ENCODE data around the gene SCPEP1.
"Not testable (repeated sequence)": the region's sequence is repeated elsewhere in the genome, so short reads cannot be mapped to it uniquely, and the experiment has no call there.

SCPEP1 gene

DNA sequence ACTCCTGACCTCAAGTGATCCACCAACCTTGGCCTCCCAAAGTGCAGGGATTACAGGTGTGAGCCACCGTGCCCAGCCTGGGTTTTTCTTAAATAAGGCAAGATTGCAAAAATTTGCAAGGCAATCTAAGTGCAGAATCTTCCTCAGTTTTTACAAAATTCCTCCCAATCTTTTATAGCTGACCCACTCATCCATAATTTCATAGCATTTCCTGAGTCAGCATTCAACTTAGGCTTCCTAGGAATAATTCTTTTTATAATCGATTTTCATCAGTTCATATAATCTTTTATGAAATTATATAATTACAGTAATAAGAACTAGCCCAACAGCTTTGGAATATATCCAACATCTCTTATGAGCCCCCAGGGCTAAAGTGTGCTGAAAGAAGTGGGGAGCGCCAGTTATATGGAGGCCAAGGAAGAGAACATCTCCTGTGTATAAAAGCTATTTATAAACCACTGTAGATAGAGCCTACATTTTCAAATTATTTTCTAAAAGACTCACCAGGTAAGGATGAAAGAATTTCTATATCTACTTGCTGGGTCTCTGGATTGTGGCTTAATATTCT, 31.9 kb upstream of the SCPEP1 start:
- Histone ChIP-seq H3K4me3 (no peak overlapping the region), H3K27ac (no peak overlapping the region)
- TF ChIP-seq, protein P1, sequence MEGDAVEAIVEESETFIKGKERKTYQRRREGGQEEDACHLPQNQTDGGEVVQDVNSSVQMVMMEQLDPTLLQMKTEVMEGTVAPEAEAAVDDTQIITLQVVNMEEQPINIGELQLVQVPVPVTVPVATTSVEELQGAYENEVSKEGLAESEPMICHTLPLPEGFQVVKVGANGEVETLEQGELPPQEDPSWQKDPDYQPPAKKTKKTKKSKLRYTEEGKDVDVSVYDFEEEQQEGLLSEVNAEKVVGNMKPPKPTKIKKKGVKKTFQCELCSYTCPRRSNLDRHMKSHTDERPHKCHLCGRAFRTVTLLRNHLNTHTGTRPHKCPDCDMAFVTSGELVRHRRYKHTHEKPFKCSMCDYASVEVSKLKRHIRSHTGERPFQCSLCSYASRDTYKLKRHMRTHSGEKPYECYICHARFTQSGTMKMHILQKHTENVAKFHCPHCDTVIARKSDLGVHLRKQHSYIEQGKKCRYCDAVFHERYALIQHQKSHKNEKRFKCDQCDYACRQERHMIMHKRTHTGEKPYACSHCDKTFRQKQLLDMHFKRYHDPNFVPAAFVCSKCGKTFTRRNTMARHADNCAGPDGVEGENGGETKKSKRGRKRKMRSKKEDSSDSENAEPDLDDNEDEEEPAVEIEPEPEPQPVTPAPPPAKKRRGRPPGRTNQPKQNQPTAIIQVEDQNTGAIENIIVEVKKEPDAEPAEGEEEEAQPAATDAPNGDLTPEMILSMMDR (IDR thresholded peaks at IDR 0.05) = no peak
- no peak for DNase-seq (ENCODE audit: low spot score)

DNA sequence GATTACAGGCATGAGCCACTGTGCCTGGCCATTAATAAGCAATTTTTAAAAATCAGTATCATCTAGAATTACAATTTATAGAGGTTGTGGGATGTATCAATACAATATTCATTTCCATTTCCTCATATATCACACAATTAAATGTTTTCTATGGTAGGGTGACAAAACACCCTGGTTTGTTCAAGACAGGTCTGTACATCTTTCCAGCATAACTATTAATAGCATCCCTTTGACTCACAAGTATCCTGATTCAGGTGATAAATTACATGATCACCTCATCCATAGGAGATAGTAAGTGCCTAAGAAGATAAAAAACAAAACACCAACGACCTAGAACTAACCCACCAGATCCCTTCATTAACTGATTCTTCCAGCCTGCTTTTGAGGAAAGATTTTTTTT, 30.2 kb upstream of the SCPEP1 start:
- no peak overlapping the region for H3K4me3 ChIP-seq
- TF ChIP-seq, protein P1 (IDR thresholded peaks at IDR 0.05) = no peak
- no peak for DNase-seq (ENCODE audit: low spot score)
- no peak overlapping the region for H3K27ac ChIP-seq

DNA sequence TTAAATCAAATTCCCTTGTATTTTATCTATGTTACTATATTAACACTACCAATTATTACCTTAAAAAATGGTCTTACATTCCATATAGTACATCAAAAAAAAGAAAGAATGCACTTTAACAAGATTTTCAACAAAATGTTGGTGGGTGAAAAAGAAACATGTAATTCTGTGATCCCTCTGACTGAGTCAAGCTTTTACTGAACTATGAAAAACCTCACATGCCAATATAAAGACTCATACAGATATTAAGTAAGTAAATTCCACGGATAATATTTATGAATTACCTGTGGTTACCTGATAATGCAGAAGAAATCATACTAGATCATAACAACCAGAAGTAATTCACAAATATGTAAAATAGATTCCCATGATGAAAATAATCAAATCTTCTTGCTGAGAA, 29.4 kb upstream of the SCPEP1 start:
- Histone ChIP-seq H3K27ac (no peak overlapping the region), H3K4me3 (no peak overlapping the region)
- TF ChIP-seq, protein P1 (IDR thresholded peaks at IDR 0.05) = no peak
- DNase-seq (ENCODE audit: low spot score) = no peak

DNA sequence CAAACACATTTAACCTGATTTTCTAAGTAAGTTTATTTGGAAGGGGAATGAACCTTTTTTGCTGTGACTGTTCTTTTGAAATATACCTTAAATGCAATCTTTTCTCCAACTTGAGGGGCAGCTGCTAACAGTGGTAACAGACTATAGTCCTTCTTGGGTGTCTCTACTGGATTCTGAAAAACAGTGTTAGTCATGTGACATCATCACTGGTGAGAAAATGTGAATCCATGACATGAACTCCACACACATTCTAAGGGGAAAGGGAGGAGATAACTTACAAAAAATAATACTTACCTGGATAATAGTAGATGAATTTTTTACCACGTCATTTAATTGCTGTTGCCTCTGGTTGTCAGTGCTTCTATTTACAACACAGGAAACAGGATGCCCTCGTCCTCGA, 28.3 kb upstream of the SCPEP1 start:
- Histone ChIP-seq H3K4me3 (no peak overlapping the region), H3K27ac (no peak overlapping the region)
- DNase-seq (ENCODE audit: low spot score) = no peak
- TF ChIP-seq, protein P1 (IDR thresholded peaks at IDR 0.05) = no peak

DNA sequence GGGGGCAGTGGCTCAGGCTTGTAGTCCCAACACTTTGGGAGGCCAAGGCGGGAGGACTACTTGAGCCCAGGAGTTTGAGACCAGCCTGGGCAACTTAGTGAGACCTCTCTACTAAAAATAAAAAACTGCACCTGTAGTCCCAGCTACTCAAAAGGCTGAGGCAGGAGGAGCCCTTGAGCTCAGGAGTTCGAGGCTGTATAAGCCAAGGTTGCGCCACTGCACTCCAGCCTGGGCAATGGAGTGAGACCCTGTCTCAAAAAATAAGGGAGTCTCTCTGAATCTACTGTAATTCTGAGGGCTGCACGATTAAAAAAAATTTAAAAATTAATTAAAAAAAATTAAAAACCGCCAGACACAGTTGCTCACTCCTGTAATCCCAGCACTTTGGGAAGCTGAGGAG, 20.9 kb upstream of the SCPEP1 start:
- TF ChIP-seq, protein P1 (IDR thresholded peaks at IDR 0.05) = no peak

DNA sequence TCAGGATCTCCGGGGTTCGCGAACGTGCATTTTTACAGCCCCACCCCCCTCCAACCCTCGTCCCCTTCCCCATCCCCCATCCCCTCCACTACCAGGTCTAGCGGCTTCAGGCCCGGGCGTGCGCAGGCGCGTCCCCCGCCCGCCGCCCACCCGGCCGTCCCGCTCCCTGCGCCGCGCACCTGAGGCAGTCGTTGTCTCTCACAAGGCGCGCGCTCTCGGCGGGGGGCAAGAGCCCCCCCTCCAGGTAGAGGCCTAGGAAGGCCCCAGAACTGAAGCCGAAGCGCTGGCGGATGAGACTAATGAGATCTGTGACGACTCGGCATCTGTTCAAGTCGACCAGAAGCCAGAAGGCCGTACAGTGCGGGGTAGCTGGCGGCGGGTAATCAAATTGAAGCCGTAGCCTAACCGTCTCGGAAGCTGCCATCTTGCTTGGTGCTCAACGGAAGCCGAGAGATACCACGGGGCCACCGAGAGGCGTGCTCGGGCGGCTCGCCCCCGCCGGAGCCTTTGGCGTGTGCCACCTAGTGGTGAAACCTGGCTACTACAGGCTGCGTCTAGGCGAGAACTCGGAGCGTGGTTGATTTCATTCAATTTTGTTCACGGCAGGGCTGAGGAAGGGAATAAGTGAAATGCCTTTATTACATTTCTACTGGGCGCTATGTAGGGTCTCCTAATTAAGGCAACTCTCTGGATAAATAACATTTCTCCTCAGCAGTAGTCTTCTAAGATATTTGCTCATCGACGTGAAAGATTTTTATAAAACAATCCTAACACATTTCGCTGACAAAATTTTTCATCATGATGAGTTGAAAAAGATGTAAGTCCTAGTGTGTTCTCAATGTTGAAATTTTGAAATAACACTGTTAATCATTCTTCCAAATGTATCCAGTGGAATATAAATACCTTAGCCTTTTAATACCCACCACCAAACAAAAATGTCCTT, 17.1 kb upstream of the SCPEP1 start, which contains the start of gene COIL:
COIL (minus strand) TSS at position 455 of the 943 bp plus-strand sequence; CDS start at position 424, 31 bp downstream.
- Histone ChIP-seq H3K27ac (peak within 1 kb of the TSS; percentile 85 to 90), H3K4me3 (peak within 1 kb of the TSS; percentile 95)
- TF ChIP-seq, protein P1 (IDR thresholded peaks at IDR 0.05) = peak; percentile 97
- peak; percentile 91 for DNase-seq (ENCODE audit: low spot score)

More for the DNA sequence above, 20.9 kb upstream of the SCPEP1 start:
- Histone ChIP-seq H3K4me3 (no peak overlapping the region), H3K27ac (no peak overlapping the region)
- DNase-seq (ENCODE audit: low spot score) = no peak

DNA sequence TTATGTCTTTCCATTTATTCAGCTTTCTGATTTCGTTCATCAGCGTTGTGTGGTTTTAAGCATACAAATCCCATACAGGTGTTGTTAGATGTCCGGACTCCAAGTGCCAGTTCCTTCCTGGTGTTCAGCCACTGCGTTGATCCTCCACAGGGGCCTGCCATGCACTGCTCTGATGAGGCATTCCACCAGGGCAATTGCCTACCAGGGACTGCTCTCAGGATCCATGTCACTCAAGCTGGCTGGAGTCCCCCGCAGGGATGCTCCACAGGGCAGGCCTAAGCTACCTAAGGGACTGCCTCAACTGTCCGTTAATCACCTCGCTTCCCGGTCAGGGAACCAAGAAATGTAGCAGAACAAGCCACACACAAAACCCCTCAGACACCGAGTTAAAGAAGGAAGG, 12.7 kb upstream of the SCPEP1 start:
- not testable (repeated sequence) for DNase-seq (ENCODE audit: low spot score); H3K27ac ChIP-seq; H3K4me3 ChIP-seq

DNA sequence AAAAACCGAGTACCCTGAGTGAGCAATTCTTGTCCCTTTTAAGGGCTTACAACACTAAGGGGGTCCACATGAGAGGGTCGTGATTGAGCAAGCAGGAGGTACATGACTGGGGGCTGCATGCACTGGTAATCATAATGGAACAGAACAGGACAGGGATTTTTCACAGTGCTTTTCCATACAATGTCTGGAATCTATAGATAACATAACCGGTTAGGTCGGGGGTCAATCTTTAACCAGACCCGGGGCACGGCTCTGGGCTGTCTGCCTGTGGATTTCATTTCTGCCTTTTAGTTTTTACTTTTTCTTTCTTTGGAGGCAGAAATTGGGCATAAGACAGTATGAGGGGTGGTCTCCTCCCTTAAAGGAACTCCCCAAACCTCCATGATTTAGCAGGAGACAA, 12.2 kb upstream of the SCPEP1 start:
- not testable (repeated sequence) for H3K4me3 ChIP-seq; H3K27ac ChIP-seq; DNase-seq (ENCODE audit: low spot score)

Data from coronary artery (tissue), 2 donors.